GM23248 (cell line): Measurements from ENCODE around the gene CYP2U1.
"Not testable (repeated sequence)": the region's sequence is repeated elsewhere in the genome, so short reads cannot be mapped to it uniquely, and the experiment has no call there.

Experiments used
- EZH2 ChIP-seq: fragments of 200-600 bp; sonication (generic); IDR thresholded peaks from 2 replicates; pipeline ENCODE4 v1.6.1; 2018; ENCODE audit warnings: antibody characterized with exemption, mild to moderate bottlenecking; ENCODE audit not compliant: insufficient read depth, poor library complexity, severe bottlenecking
- EZH2phosphoT487 ChIP-seq: fragments of 200-600 bp; sonication (generic); IDR thresholded peaks from 2 replicates; pipeline ENCODE4 v1.6.1; 2018; ENCODE audit warnings: antibody characterized with exemption, moderate library complexity, mild to moderate bottlenecking, low read depth; ENCODE audit not compliant: insufficient read depth

- TF ChIP-seq EZH2, EZH2phosphoT487: not testable (repeated sequence)
Measured at GRCh38 chr4:107905082-107905481, 26.3 kb upstream of the CYP2U1 start.
